ENCODE results near the gene LEP. TPM values are rescaled to one million over a fixed set of nuclear protein-coding genes. Genes with fewer than 3 reads are reported as not detected.

LEP gene
- total RNA-seq, 3 donors from 2014 or later = 0.09 to 0.22 TPM; not detected in 1

DNA sequence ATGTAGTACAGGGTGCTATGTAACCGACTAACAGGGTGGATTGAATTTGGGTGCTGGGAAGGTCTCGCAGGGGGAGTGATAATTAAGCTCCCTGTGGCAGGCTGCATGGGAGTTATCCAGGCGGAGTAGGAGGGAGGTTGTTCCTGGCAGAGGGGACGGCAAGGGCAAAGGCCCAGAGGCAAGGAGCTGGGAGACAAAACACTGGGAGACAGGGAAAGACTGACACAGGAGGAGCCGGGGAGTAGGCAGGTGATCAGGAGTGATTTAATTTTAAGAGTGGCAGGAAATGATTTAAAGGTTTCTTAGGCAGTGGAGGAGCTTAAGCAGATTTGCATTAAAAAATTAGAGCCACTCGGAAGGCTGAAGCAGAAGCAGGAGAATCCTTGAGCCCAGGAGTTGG lies 40.7 kb upstream of the LEP start:
- intact Hi-C loops (cut with DNase I, micrococcal nuclease) = no loop called here
- Histone ChIP-seq H3K36me3 (ENCODE audit: low read depth) (no peaks in the 10 kb centered on the region), H3K4me1 (ENCODE audit: low read depth) (peaks cover 3% of the 10 kb centered on the region), H3K9me3 (peaks cover 5% of the 10 kb centered on the region), H3K4me3 (no peak overlapping the region)
- TF ChIP-seq, protein P1, sequence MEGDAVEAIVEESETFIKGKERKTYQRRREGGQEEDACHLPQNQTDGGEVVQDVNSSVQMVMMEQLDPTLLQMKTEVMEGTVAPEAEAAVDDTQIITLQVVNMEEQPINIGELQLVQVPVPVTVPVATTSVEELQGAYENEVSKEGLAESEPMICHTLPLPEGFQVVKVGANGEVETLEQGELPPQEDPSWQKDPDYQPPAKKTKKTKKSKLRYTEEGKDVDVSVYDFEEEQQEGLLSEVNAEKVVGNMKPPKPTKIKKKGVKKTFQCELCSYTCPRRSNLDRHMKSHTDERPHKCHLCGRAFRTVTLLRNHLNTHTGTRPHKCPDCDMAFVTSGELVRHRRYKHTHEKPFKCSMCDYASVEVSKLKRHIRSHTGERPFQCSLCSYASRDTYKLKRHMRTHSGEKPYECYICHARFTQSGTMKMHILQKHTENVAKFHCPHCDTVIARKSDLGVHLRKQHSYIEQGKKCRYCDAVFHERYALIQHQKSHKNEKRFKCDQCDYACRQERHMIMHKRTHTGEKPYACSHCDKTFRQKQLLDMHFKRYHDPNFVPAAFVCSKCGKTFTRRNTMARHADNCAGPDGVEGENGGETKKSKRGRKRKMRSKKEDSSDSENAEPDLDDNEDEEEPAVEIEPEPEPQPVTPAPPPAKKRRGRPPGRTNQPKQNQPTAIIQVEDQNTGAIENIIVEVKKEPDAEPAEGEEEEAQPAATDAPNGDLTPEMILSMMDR (IDR thresholded peaks at IDR 0.05) = no peak
- DNase-seq (no peak), ATAC-seq (no peak)

DNA sequence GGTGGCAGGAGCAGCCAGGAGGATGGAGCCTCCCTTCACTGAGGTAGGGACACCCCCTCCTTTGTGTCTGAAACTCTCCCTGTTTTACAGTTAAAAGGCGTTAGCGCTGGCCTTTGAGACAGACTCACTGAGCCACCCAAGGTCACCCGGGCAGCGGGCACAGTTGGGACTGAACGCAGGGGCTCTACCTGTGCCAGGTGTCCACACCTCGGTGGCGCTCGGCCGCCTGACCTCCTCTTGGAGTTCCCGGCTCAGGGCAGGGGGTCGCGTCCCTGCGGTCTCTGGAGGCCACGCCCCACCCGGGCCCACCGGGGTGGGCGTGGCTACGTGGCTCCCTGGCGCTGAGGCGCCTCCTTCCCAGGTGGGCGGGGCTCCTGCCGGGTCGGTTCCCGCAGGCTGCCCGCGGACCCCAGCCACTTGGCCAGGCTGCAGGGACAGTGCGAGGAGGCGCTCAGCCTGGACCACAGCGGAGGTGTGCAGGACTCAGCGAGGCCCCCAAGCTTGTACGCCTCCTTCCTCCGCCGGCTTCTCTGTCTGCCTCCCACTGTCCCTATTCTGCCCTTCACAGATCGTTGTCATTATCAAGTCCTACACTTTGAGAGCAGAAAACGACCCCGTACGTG lies 39.9 kb upstream of the LEP start:
- peaks cover 3% of the 10 kb centered on the region for H3K4me1 ChIP-seq (ENCODE audit: low read depth)
- no peak overlapping the region for H3K4me3 ChIP-seq
- TF ChIP-seq, protein P1 (IDR thresholded peaks at IDR 0.05) = no peak
- H3K36me3 ChIP-seq (ENCODE audit: low read depth) = no peaks in the 10 kb centered on the region
- intact Hi-C loops (cut with DNase I, micrococcal nuclease) = no loop called here
- H3K9me3 ChIP-seq = no peaks in the 10 kb centered on the region
- DNase-seq (no peak), ATAC-seq (no peak)

DNA sequence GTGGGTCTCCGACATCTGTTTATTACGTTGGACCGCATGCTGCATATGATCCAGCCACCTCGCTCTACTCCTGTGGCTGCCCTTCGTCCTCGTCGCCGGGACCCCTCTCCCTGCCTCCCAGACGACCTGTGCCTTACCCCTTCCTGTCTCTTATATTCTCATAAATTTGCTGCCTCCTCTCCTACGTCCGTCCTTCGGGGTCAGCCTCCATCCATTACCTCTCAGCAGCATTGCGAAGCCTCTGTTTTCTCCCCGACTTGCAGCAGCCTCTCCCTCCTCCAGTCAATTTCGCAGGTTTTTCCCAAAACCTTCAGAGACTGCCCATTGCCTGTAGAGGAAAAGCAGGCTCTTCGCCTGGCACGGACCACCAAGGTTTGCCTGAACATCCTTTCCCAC lies 39.4 kb upstream of the LEP start:
- intact Hi-C loops (cut with DNase I, micrococcal nuclease) = no loop called here
- no peaks in the 10 kb centered on the region for H3K36me3 ChIP-seq (ENCODE audit: low read depth)
- H3K9me3 ChIP-seq = no peaks in the 10 kb centered on the region
- H3K4me1 ChIP-seq (ENCODE audit: low read depth) = peaks cover 3% of the 10 kb centered on the region
- TF ChIP-seq, protein P1 (IDR thresholded peaks at IDR 0.05) = no peak
- DNase-seq = no peak
- H3K4me3 ChIP-seq = no peak overlapping the region
- ATAC-seq = no peak

DNA sequence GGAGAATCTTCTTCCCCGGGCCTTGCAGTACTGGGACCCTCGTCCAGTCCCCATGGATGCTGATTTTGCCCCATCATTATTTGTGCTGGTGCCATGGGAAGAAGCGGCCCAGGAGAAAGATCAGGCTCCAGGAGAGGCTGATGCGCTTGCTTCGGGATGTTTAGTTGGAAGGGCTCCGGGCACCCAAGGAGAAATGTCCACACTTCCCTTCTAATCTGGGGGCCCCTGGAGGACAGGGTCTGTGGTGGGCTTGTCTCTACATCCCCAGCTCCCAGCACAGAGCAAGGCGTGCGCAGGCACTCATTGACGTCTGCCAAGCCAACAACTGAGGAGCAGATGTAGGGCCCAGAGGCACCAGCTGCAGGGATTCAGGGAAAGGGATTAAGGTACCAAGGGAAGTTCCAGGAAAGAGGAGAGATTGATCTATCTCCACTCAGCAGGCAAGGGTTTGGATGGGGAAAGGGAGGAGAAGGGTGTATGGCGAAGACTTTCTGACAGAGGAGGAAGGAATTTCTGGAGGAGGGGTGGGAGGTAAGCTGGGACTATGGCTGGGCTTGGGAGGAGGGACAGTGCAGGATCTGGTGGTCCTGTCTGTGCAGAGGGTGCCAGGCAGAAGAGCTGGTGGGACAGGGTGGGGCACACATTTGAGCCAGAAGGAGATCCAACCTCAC lies 38.7 kb upstream of the LEP start:
- Histone ChIP-seq H3K36me3 (ENCODE audit: low read depth) (no peaks in the 10 kb centered on the region), H3K4me3 (no peak overlapping the region), H3K9me3 (no peaks in the 10 kb centered on the region), H3K4me1 (ENCODE audit: low read depth) (peaks cover 3% of the 10 kb centered on the region)
- intact Hi-C loops (cut with DNase I, micrococcal nuclease) = no loop called here
- DNase-seq (no peak), ATAC-seq (no peak)
- TF ChIP-seq, protein P1 (IDR thresholded peaks at IDR 0.05) = no peak

DNA sequence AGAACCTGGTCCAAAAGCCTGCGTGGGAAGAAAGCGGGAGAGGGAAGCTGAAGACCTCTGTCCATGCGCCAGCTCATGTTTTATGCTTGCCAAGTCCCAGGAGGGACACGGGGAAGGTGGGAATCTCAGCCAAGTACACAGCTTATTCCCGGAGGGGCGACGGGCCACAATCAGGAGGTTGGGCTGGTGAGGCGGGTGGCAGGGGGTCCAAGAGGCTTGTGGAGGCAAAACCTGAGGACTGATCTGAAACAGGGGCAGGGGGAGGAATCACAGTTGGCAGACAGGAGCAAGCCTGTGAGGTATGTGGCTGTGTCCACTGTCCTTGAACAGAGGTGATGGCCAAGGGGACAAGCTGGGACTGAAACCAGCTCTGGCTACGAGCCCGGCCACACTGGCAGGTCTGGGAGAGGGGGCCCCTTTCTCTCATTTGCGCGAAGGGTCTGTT lies 38.0 kb upstream of the LEP start:
- H3K4me1 ChIP-seq (ENCODE audit: low read depth) = peaks cover 3% of the 10 kb centered on the region
- no peak overlapping the region for H3K4me3 ChIP-seq
- ATAC-seq (no peak), DNase-seq (no peak)
- TF ChIP-seq, protein P1 (IDR thresholded peaks at IDR 0.05) = no peak
- intact Hi-C loops (cut with DNase I, micrococcal nuclease) = no loop called here
- H3K36me3 ChIP-seq (ENCODE audit: low read depth) = no peaks in the 10 kb centered on the region
- H3K9me3 ChIP-seq = no peaks in the 10 kb centered on the region

All from mucosa of descending colon (tissue), 3 donors.